ENCODE measurements around the gene ERGIC3.
A peak's percentile ranks its signal among the peaks of the same experiment; 100 is the strongest.

Gene ERGIC3

DNA sequence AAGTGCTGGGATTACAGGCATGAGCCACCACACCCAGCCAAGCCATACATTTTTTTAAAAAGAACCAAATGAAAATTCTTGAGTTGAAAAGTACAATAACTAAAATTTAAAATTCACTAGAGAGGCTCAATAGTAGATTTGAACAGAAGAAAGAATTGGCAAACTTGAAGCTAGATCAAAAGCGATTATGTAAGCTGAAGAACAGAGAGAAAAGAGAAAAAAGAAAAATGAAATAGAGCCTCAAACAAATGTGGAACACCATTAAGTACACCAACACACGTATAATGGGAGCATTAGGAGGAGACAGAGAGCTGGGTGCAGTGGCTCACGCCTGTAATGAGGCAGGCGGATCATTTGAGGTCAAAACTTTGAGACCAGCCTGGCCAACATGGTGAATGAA, 31.0 kb downstream of the ERGIC3 start:
- Histone ChIP-seq H2BK120ac (ENCODE audit: insufficient read depth, low read length, poor library complexity) (no peak overlapping the region), H3K23ac (ENCODE audit: low read length) (no peak overlapping the region), H3K9me3 (ENCODE audit: insufficient read depth, low read depth, low read length) (peaks cover 3% of the 10 kb centered on the region), H3K79me2 (ENCODE audit: control insufficient read depth, insufficient read depth, low read length, poor library complexity) (no peaks in the 10 kb centered on the region), H4K12ac (ENCODE audit: low read depth, low read length) (no peak overlapping the region), H2AFZ (ENCODE audit: insufficient read depth, low read length, poor library complexity) (no peak overlapping the region), H2AK5ac (ENCODE audit: low read length) (no peak overlapping the region), H3K4me1 (ENCODE audit: control insufficient read depth in 1 of 2, insufficient read depth in 2 of 2, low read length in 2 of 2) (no peaks in the 10 kb centered on the region), H3K27ac (ENCODE audit: low read depth, low read length) (no peak overlapping the region), H3K18ac (ENCODE audit: low read length) (no peak overlapping the region), H4K8ac (ENCODE audit: low read depth, low read length) (no peak overlapping the region), H2BK12ac (ENCODE audit: low read length) (no peak overlapping the region), H3K79me1 (ENCODE audit: low read length) (no peaks in the 10 kb centered on the region), H3K4me2 (ENCODE audit: low read length) (no peak overlapping the region), H3K14ac (ENCODE audit: low read length) (no peak overlapping the region), H3K4me3 (ENCODE audit: low read depth, low read length) (no peak overlapping the region), H2BK5ac (ENCODE audit: low read depth, low read length, poor library complexity) (no peak overlapping the region), H3K36me3 (ENCODE audit: control insufficient read depth in 1 of 2, insufficient read depth in 2 of 2, low read length in 2 of 2) (no peaks in the 10 kb centered on the region), H3K27me3 (ENCODE audit: insufficient read depth, low read length) (no peaks in the 10 kb centered on the region), H3K9ac (ENCODE audit: low read length) (no peak overlapping the region), H4K91ac (ENCODE audit: low read depth, low read length) (no peak overlapping the region), H3K4ac (ENCODE audit: low read depth, low read length) (no peak overlapping the region)
- no CpG with 5 or more reads among the region's 4 CpGs for WGBS (ENCODE audit: extremely low coverage, insufficient coverage, insufficient read length)
- no peak for DNase-seq

DNA sequence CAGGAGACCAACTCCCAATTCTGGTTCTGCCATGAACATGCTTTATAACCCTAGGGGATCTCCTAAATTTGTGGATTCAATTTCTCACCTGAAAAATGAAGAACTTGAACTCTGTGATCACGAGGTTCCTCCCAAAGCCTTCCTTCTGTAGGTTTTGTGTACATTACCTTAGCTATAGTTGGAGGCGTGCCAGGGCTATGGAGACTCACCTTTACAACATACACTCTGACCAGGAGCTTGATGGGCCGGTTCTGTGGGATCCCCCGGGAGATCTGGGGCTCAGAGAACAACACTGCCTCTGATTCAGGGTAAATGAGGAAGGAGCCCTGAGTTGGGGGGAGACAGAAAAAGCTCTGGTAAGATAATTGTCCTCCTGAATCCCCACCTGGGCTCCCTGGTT, 34.1 kb downstream of the ERGIC3 start:
- no peaks in the 10 kb centered on the region for H3K36me3 ChIP-seq (ENCODE audit: control insufficient read depth in 1 of 2, insufficient read depth in 2 of 2, low read length in 2 of 2)
- H2AFZ ChIP-seq (ENCODE audit: insufficient read depth, low read length, poor library complexity): no peak overlapping the region
- no peak overlapping the region for H3K4ac ChIP-seq (ENCODE audit: low read depth, low read length)
- no peak overlapping the region for H3K4me3 ChIP-seq (ENCODE audit: low read depth, low read length)
- no peak overlapping the region for H3K18ac ChIP-seq (ENCODE audit: low read length)
- no CpG with 5 or more reads among the region's 4 CpGs for WGBS (ENCODE audit: extremely low coverage, insufficient coverage, insufficient read length)
- H2BK12ac ChIP-seq (ENCODE audit: low read length): no peak overlapping the region
- no peaks in the 10 kb centered on the region for H3K4me1 ChIP-seq (ENCODE audit: control insufficient read depth in 1 of 2, insufficient read depth in 2 of 2, low read length in 2 of 2)
- H3K14ac ChIP-seq (ENCODE audit: low read length): no peak overlapping the region
- peaks cover 3% of the 10 kb centered on the region for H3K9me3 ChIP-seq (ENCODE audit: insufficient read depth, low read depth, low read length)
- H2BK120ac ChIP-seq (ENCODE audit: insufficient read depth, low read length, poor library complexity): no peak overlapping the region
- no peaks in the 10 kb centered on the region for H3K79me2 ChIP-seq (ENCODE audit: control insufficient read depth, insufficient read depth, low read length, poor library complexity)
- H3K23ac ChIP-seq (ENCODE audit: low read length): no peak overlapping the region
- H3K9ac ChIP-seq (ENCODE audit: low read length): no peak overlapping the region
- no peak overlapping the region for H3K27ac ChIP-seq (ENCODE audit: low read depth, low read length)
- H4K12ac ChIP-seq (ENCODE audit: low read depth, low read length): no peak overlapping the region
- H3K79me1 ChIP-seq (ENCODE audit: low read length): no peaks in the 10 kb centered on the region
- no peak for DNase-seq
- H2BK5ac ChIP-seq (ENCODE audit: low read depth, low read length, poor library complexity): no peak overlapping the region
- H4K91ac ChIP-seq (ENCODE audit: low read depth, low read length): no peak overlapping the region
- H3K27me3 ChIP-seq (ENCODE audit: insufficient read depth, low read length): no peaks in the 10 kb centered on the region
- no peak overlapping the region for H3K4me2 ChIP-seq (ENCODE audit: low read length)
- no peak overlapping the region for H2AK5ac ChIP-seq (ENCODE audit: low read length)
- H4K8ac ChIP-seq (ENCODE audit: low read depth, low read length): no peak overlapping the region

- H4K8ac ChIP-seq (ENCODE audit: low read depth, low read length): no peak overlapping the region
- no peak overlapping the region for H2BK5ac ChIP-seq (ENCODE audit: low read depth, low read length, poor library complexity)
- no peak overlapping the region for H4K12ac ChIP-seq (ENCODE audit: low read depth, low read length)
- no peak for DNase-seq
- no peaks in the 10 kb centered on the region for H3K4me1 ChIP-seq (ENCODE audit: control insufficient read depth in 1 of 2, insufficient read depth in 2 of 2, low read length in 2 of 2)
- H3K79me1 ChIP-seq (ENCODE audit: low read length): no peaks in the 10 kb centered on the region
- no peak overlapping the region for H3K23ac ChIP-seq (ENCODE audit: low read length)
- no peaks in the 10 kb centered on the region for H3K36me3 ChIP-seq (ENCODE audit: control insufficient read depth in 1 of 2, insufficient read depth in 2 of 2, low read length in 2 of 2)
- H2AK5ac ChIP-seq (ENCODE audit: low read length): no peak overlapping the region
- no peak overlapping the region for H3K4me2 ChIP-seq (ENCODE audit: low read length)
- no peak overlapping the region for H3K18ac ChIP-seq (ENCODE audit: low read length)
- no peak overlapping the region for H3K9ac ChIP-seq (ENCODE audit: low read length)
- H2BK12ac ChIP-seq (ENCODE audit: low read length): no peak overlapping the region
- no peak overlapping the region for H2BK120ac ChIP-seq (ENCODE audit: insufficient read depth, low read length, poor library complexity)
- no peak overlapping the region for H4K91ac ChIP-seq (ENCODE audit: low read depth, low read length)
- no peak overlapping the region for H2AFZ ChIP-seq (ENCODE audit: insufficient read depth, low read length, poor library complexity)
- H3K27ac ChIP-seq (ENCODE audit: low read depth, low read length): no peak overlapping the region
- no peak overlapping the region for H3K4ac ChIP-seq (ENCODE audit: low read depth, low read length)
- WGBS (ENCODE audit: extremely low coverage, insufficient coverage, insufficient read length): no CpG with 5 or more reads among the region's 3 CpGs
- H3K27me3 ChIP-seq (ENCODE audit: insufficient read depth, low read length): no peaks in the 10 kb centered on the region
- peaks cover 3% of the 10 kb centered on the region for H3K9me3 ChIP-seq (ENCODE audit: insufficient read depth, low read depth, low read length)
- no peak overlapping the region for H3K4me3 ChIP-seq (ENCODE audit: low read depth, low read length)
- H3K79me2 ChIP-seq (ENCODE audit: control insufficient read depth, insufficient read depth, low read length, poor library complexity): no peaks in the 10 kb centered on the region
- H3K14ac ChIP-seq (ENCODE audit: low read length): no peak overlapping the region
Measured at GRCh38 chr20:35576816-35577215, 34.9 kb downstream of the ERGIC3 start.

DNA sequence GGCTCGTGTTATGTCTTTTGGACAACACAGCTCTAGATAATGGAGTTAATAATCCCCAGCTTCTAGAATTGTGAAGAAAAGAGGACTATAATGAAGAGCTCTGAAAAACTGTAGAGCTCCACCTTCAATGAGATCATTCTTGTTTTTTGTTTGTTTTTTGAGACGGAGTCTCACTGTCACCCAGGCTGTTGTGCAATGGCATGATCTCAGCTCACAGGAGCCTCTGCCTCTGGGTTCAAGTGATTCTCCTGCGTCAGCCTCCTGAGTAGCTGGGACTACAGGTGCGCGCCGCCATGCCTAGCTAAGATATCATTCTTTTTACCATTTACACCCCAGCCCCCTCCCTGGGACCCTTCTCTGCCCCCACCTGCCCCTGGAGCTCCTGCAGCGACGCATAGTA, 36.6 kb downstream of the ERGIC3 start:
- Histone ChIP-seq H2AFZ (ENCODE audit: insufficient read depth, low read length, poor library complexity) (no peak overlapping the region), H3K14ac (ENCODE audit: low read length) (no peak overlapping the region), H3K36me3 (ENCODE audit: control insufficient read depth in 1 of 2, insufficient read depth in 2 of 2, low read length in 2 of 2) (no peaks in the 10 kb centered on the region), H3K79me2 (ENCODE audit: control insufficient read depth, insufficient read depth, low read length, poor library complexity) (no peaks in the 10 kb centered on the region), H4K12ac (ENCODE audit: low read depth, low read length) (no peak overlapping the region), H3K23ac (ENCODE audit: low read length) (no peak overlapping the region), H2BK5ac (ENCODE audit: low read depth, low read length, poor library complexity) (no peak overlapping the region), H2BK120ac (ENCODE audit: insufficient read depth, low read length, poor library complexity) (no peak overlapping the region), H3K4me3 (ENCODE audit: low read depth, low read length) (no peak overlapping the region), H2BK12ac (ENCODE audit: low read length) (no peak overlapping the region), H3K9me3 (ENCODE audit: insufficient read depth, low read depth, low read length) (no peaks in the 10 kb centered on the region), H2AK5ac (ENCODE audit: low read length) (no peak overlapping the region), H3K4me1 (ENCODE audit: control insufficient read depth in 1 of 2, insufficient read depth in 2 of 2, low read length in 2 of 2) (no peaks in the 10 kb centered on the region), H3K4ac (ENCODE audit: low read depth, low read length) (no peak overlapping the region), H4K91ac (ENCODE audit: low read depth, low read length) (no peak overlapping the region), H3K27ac (ENCODE audit: low read depth, low read length) (no peak overlapping the region), H3K79me1 (ENCODE audit: low read length) (no peaks in the 10 kb centered on the region), H3K18ac (ENCODE audit: low read length) (no peak overlapping the region), H4K8ac (ENCODE audit: low read depth, low read length) (no peak overlapping the region), H3K27me3 (ENCODE audit: insufficient read depth, low read length) (no peaks in the 10 kb centered on the region), H3K9ac (ENCODE audit: low read length) (no peak overlapping the region), H3K4me2 (ENCODE audit: low read length) (no peak overlapping the region)
- WGBS (ENCODE audit: extremely low coverage, insufficient coverage, insufficient read length): no CpG with 5 or more reads among the region's 8 CpGs
- DNase-seq: peak; percentile 44 to 47
